Endothelial cell of umbilical vein (primary cell): ENCODE data around the gene GPALPP1. TPM values are rescaled to one million over a fixed set of nuclear protein-coding genes. Genes with fewer than 3 reads are reported as not detected.

Experiments used
- BruUV-seq: library from RNA; stranded (reverse); fragments of 400-500 nt; replicated peaks from 2 replicates; lab custom pipeline; 2021; lab: Mats Ljungman, UMichigan
- CTCF ChIA-PET: fragments of 300-600, 350-600 bp; sonication (Branson Sonifier 250); formaldehyde crosslinking; loops from one replicate; lab custom pipeline; 2021; ENCODE audit warnings: antibody characterized with exemption, inconsistent platforms; lab: Charles Lee
- POLR2A ChIA-PET: fragments of 300-600, 350-600 bp; sonication (Branson Sonifier 250); formaldehyde crosslinking; loops from one replicate; lab custom pipeline; 2021; ENCODE audit warnings: antibody characterized with exemption, inconsistent platforms; lab: Charles Lee
- DNase-seq: peaks from one replicate; pipeline ENCODE4 v3.0.0-alpha.2; 2011; ENCODE audit warnings: low read depth, low spot score
- FAIRE-seq: peaks from 2 replicates; lab custom pipeline; 2011; peaks lifted over from hg19 to GRCh38; lab: Jason Lieb, UNC
- H2AFZ ChIP-seq: 2 replicates; pipeline ENCODE4 v1.6.0; 2012; ENCODE audit warnings: low read depth, low read length, control low read depth, inconsistent platforms
- H3K27ac ChIP-seq: 2 replicates; pipeline ENCODE4 v1.5.1; 2011; ENCODE audit warnings: low read depth, mild to moderate bottlenecking, control low read depth, low read length, moderate library complexity; ENCODE audit not compliant: insufficient read depth
- H3K27me3 ChIP-seq, 2 experiments: 2 replicates each; pipeline versions ENCODE4 v1.6.0 to v1.6.1; 2011; ENCODE audit warnings: low read length in 2 of 2, mixed read lengths in 1 of 2; ENCODE audit not compliant: control insufficient read depth in 2 of 2, insufficient read depth in 2 of 2
- H3K36me3 ChIP-seq, 2 experiments: 2 replicates in 1 of 2; 3 replicates in 1 of 2; pipeline ENCODE4 v1.5.1; 2011; ENCODE audit warnings: low read length in 2 of 2, mild to moderate bottlenecking in 1 of 2, moderate library complexity in 1 of 2; ENCODE audit not compliant: control insufficient read depth in 2 of 2, insufficient read depth in 2 of 2; ENCODE audit errors: extremely low read depth in 1 of 2
- H3K4me1 ChIP-seq: 3 replicates; pipeline ENCODE4 v1.5.1; 2011; ENCODE audit warnings: mild to moderate bottlenecking, low read length; ENCODE audit not compliant: control insufficient read depth, insufficient read depth; ENCODE audit errors: extremely low read depth
- H3K4me2 ChIP-seq: 2 replicates; pipeline ENCODE4 v1.6.1; 2011; ENCODE audit warnings: low read length, control low read depth, mixed read lengths; ENCODE audit not compliant: insufficient read depth
- H3K4me3 ChIP-seq, 3 experiments: fragments of 200-600 bp in 1 of 3; sonication (generic), shearing (Covaris generic) in 1 of 3; replicated peaks in 1 of 3; 2 replicates each; pipeline ENCODE4 v1.5.1; 2011 to 2016; ENCODE audit warnings: control low read depth in 3 of 3, low read length in 3 of 3, mild to moderate bottlenecking in 2 of 3, inconsistent platforms in 1 of 3, low read depth in 1 of 3, moderate library complexity in 1 of 3; ENCODE audit not compliant: insufficient read depth in 1 of 3
- H3K79me2 ChIP-seq: 2 replicates; pipeline ENCODE4 v1.6.0; 2012; ENCODE audit warnings: low read length, inconsistent platforms; ENCODE audit not compliant: control insufficient read depth, insufficient read depth
- H3K9ac ChIP-seq: replicated peaks from 2 replicates; pipeline ENCODE3; 2011; ENCODE audit warnings: low read length, control low read depth; ENCODE audit not compliant: insufficient read depth; ENCODE audit errors: extremely low read depth
- H3K9me1 ChIP-seq: replicated peaks from 3 replicates; pipeline ENCODE4 v1.6.0; 2011; ENCODE audit warnings: mild to moderate bottlenecking, low read length; ENCODE audit not compliant: control insufficient read depth, insufficient read depth; ENCODE audit errors: extremely low read depth
- H3K9me3 ChIP-seq: replicated peaks from 2 replicates; pipeline ENCODE4 v1.5.1; 2012; ENCODE audit warnings: low read length, inconsistent platforms; ENCODE audit not compliant: control insufficient read depth, insufficient read depth
- H4K20me1 ChIP-seq: replicated peaks from 2 replicates; pipeline ENCODE3; 2011; ENCODE audit warnings: mild to moderate bottlenecking, low read length; ENCODE audit not compliant: control insufficient read depth, insufficient read depth; ENCODE audit errors: extremely low read depth
- CTCF ChIP-seq, 2 donors: IDR thresholded peaks; 1 replicate in 1 of 2; 2 replicates in 1 of 2; pipeline ENCODE4 v1.5.1; 2011; ENCODE audit warnings: low read length in 2 of 2, mild to moderate bottlenecking in 2 of 2, moderate library complexity in 2 of 2, control low read depth in 1 of 2, inconsistent platforms in 1 of 2, low read depth in 1 of 2; ENCODE audit not compliant: insufficient read depth in 1 of 2; ENCODE audit errors: extremely low read depth in 1 of 2
- EZH2 ChIP-seq: IDR thresholded peaks from 2 replicates; pipeline ENCODE4 v1.6.1; 2012; ENCODE audit warnings: borderline replicate concordance, low read depth, mild to moderate bottlenecking, moderate library complexity, low read length, inconsistent platforms; ENCODE audit not compliant: severe bottlenecking
- GATA2 ChIP-seq: IDR thresholded peaks from 2 replicates; pipeline ENCODE4 v1.7.0; 2011; ENCODE audit warnings: low read depth, mild to moderate bottlenecking, moderate library complexity, mixed read lengths, low read length; ENCODE audit not compliant: insufficient read length, insufficient read depth
- JUN ChIP-seq: IDR thresholded peaks from 2 replicates; pipeline ENCODE4 v1.6.1; 2011; ENCODE audit warnings: borderline replicate concordance, low read depth; ENCODE audit not compliant: insufficient read length, insufficient read depth
- MYC ChIP-seq: IDR thresholded peaks from one replicate; pipeline ENCODE4 v1.6.1; 2011; ENCODE audit warnings: mild to moderate bottlenecking, low read depth, low read length
- POLR2A ChIP-seq: IDR thresholded peaks from 2 replicates; pipeline ENCODE4 v1.6.1; 2012; ENCODE audit warnings: low read depth, mild to moderate bottlenecking, control low read depth, low read length
- POLR2AphosphoS5 ChIP-seq: IDR thresholded peaks from 2 replicates; pipeline ENCODE4 v1.6.1; 2012; ENCODE audit warnings: low read depth, mild to moderate bottlenecking, control low read depth, low read length, moderate library complexity; ENCODE audit not compliant: insufficient read depth
- dilution Hi-C: fragments of 300-500 bp; cut with MboI; formaldehyde crosslinking; loops from one replicate; pipeline ENCODE4 v1.15.0; 2019; ENCODE audit warnings: low sequenced_read_pairs; ENCODE audit not compliant: extremely low pct_ligation_motif_present
- intact Hi-C: fragments of 100-400 bp; cut with micrococcal nuclease; formaldehyde crosslinking; loops from one replicate; pipeline ENCODE4 v1.10.0; 2022
- polyA plus RNA-seq, 4 experiments: library from polyadenylated mRNA; depleted of rRNA in 3 of 4; stranded (reverse) in 3 of 4; unstranded in 1 of 4; fragments of >200 nt; gene quantifications; 2 replicates each; pipeline versions ENCODE4 v1.2.1 to v1.2.3, GENCODE V29; 2011 to 2012; ENCODE audit warnings: missing spikeins in 1 of 4
- total RNA-seq: library from RNA; stranded (reverse); gene quantifications from 2 replicates; pipeline ENCODE4 v1.2.3, GENCODE V29; 2021
- TF ChIP-seq, protein P1 (sequence below): IDR thresholded peaks from 2 replicates; pipeline ENCODE4 v1.6.1; 2011; ENCODE audit not compliant: insufficient read depth, insufficient read length

The GPALPP1 gene
- total and polyA plus RNA-seq, 2 donors (not counting 3 experiments of a cell fraction or from before 2014, with no cell fraction given), result 8.5 to 28.2 TPM

- no peaks in the 10 kb centered on the region for H3K9me3 ChIP-seq
- H3K4me2 ChIP-seq, result no peak overlapping the region
- H3K9me1 ChIP-seq, result no peaks in the 10 kb centered on the region
- H3K4me1 ChIP-seq, result no peaks in the 10 kb centered on the region
- no peak for DNase-seq
- ChIA-PET POLR2A (no interaction called here), CTCF (no interaction called here)
- no TSS peak for BruUV-seq
- peaks cover 8 to 14% of the 10 kb centered on the region in 2 experiments for H3K36me3 ChIP-seq
- no peak overlapping the region for H3K9ac ChIP-seq
- H3K27ac ChIP-seq, result no peak overlapping the region
- dilution Hi-C loops (no loop called here), intact Hi-C loops (no loop called here)
- H4K20me1 ChIP-seq, result no peaks in the 10 kb centered on the region
- H3K27me3 ChIP-seq, result no peaks in the 10 kb centered on the region
- H3K79me2 ChIP-seq, result no peaks in the 10 kb centered on the region
- H2AFZ ChIP-seq, result no peak overlapping the region
- no peak overlapping the region for H3K4me3 ChIP-seq
- FAIRE-seq, result no peak
- TF ChIP-seq CTCF (IDR thresholded peaks at IDR 0.05; ENCODE audit: extremely low read depth in 1 of 2, insufficient read depth in 1 of 2, low read depth in 1 of 2, low read length in 2 of 2) (no peak), GATA2 (no peak), EZH2 (no peak), JUN (no peak), POLR2A (no peak), MYC (no peak), POLR2AphosphoS5 (no peak)
- TF ChIP-seq, protein P1, sequence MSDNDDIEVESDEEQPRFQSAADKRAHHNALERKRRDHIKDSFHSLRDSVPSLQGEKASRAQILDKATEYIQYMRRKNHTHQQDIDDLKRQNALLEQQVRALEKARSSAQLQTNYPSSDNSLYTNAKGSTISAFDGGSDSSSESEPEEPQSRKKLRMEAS, result no peak
Measured at GRCh38 chr13:44961997-44962396, 27.3 kb upstream of the GPALPP1 start.
